ENCODE data around the gene ARHGAP33.
"Not testable (repeated sequence)": the region's sequence is repeated elsewhere in the genome, so short reads cannot be mapped to it uniquely, and the experiment has no call there.

The ARHGAP33 gene

DNA sequence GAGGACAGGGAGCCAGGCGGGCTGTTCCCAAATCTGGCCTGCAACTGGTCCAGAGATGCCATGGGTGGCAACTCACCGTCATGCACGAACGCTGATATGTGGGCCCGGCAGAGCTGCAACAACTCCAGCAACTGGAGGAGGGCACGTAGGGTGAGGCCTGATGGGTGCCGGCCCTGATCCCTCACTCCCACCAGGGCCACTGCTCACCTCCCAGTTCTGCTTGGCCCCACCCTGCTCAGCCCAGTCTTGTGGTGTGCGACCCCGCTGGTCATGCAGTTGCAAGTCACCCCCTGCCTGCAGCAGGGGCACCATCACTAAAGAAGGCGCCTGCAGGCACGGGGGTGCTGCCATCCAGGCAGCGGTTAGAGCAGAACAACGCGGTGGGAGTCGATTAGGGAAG is 16.9 kb downstream of the ARHGAP33 start:
- DNase-seq: no peak

DNA sequence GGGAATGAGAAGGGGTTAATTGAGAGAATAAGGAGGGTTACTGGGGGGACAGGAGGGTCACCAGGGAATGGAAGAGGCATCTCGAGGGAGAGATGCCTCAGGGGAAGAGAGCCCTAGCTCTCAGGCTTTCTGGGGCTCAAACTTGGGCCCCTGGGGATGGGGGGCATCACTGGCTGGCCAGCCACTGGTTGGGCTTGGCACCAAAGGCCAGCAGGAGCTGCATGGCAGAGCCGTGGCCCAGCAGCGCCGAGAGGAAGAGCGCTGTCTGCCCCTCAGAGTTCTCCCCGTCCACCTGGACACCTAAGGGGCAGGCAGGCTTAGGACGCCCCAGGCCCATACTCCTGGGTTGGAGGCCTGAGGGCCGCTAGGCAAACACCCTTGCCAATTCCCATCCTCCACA is 17.5 kb downstream of the ARHGAP33 start:
- no peak for DNase-seq

DNA sequence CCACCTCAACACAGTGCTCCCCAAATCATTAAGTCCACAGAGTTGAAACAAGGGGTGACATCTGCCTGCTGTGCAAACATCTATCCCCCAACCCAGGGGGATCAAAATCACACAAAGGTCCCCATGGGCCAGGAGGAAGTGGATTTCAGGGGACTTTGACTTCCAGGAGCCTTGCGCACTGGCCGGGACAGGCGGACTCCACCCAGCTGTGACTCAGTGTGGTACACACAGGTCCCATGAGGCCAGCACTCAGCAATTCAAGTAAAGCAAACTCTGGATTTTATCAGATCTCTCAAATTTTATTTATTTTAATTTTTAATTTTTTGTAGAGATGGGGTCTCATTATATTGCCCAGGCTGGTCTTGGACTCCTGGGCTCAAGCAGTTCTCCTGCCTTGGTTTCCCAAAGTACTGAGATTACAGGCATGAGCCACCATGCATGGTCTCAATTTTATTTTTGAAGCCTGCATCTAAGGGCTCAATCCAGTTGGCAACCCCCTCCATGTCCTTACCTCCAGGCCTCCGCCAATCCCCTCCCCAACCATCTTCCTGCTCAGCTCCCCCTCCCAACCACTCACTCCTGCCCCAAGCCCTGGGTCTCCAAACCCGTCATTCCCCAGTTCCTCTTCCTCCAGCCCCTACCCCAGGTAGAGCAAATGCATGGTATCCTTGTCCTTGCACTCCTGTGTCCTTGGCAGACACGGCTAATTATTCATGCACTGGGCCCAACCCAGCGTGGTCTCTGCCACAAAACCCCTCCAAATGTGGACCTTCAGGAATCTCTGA is 18.2 kb downstream of the ARHGAP33 start:
- DNase-seq: no peak

DNA sequence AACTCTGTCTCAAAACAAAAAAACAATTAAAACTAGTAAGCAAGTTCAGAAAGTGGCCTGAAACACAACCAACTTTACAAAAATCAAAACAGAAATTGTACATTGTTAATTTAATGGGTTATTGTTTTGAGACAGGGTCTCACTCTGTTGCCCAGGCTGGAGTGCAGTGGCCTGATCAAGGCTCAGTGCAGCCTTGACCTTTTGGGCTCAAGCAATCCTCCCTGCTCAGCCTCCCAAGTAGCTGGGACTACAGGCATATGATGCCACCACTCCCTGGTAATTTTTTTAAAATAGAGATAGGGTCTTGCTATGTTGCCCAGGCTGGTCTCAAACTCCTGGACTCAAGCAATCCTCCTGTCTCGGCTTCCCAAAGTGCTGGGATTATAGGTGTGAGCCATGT is 20.2 kb downstream of the ARHGAP33 start:
- DNase-seq: not testable (repeated sequence)

DNA sequence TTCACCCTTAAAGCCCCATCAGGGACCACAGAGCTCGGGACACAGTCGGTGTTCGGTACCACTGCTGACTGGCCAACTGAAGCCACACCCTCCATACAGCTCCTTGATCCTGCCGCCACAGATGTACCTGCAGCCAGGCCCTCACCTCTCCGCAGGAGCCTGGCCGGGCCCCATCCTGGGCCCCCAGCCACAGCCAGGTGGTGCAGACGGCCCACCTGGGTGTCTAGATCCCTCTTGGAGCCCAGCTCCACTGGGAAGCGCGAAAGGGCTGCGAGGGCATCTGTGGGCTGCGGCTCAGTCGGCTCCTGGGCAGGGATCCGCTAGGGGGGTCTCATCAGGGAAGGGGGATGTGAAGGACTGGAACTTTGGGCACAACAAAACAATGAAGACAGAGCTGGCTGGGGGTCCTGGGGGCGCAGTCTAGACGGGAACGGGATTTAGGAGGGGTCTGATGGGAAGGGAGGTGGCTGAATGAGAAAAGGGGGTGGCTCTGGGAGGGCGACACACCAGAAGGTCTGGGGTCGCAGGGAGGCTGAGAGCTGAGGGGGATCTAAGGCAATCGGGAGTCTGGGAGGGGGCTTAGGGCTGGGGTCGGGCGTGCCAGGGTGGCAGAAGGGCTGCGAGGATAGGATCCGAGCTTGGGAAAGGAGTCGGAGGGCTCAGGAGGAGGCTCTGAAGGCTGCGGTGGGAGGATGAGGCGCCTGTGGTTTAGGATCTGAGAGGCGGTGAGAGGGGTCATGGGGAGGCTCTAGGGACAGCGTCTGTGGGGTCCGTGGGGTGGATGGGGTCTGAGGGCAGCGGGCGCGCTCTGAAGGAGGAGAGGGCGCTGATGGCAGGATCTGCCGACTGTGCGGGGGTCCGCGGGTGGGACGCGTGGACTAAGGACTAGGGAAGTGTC is 21.5 kb downstream of the ARHGAP33 start:
- no peak for DNase-seq

DNA sequence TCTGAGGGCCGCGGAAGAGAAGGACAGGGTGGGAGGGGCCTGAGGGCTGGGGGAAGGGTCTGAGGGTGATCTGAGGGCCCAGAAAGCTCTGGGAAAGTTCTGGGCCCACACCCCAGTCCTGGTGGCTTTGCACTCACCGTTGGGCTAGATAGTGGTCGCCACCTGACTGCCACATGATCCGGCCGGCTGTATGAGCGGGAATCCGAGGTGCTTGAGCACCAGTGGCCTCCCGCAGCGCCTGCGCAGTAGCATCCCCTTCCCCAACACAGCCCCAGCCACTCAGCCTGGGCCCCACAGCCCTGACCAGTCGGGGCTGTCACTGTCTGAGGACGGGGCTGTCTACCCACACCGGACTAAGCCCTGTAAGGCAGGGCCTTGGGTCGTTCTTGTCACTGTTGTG is 22.3 kb downstream of the ARHGAP33 start:
- peak in 31 of 51 donors; percentile 3 to 60 (median 19) for DNase-seq

DNA sequence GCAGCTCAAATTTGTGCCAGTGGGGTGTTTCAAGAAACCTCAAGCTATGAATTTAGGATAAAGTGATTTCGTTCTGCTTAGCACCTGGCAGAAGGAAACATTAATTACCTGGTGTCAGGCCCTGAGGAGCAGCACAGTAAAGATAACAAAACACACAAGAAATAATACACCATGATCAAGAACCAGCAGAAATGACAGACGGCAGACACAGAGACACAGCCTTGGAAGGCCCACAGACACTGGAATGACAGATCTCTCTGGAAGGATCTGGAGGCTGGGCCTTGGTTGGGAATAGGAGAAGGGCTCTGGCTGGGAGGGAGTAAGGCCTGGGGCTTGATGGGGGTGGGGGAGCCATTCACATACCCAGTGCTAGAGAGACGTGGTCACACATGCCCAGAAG is 26.5 kb downstream of the ARHGAP33 start:
- no peak for DNase-seq

DNA sequence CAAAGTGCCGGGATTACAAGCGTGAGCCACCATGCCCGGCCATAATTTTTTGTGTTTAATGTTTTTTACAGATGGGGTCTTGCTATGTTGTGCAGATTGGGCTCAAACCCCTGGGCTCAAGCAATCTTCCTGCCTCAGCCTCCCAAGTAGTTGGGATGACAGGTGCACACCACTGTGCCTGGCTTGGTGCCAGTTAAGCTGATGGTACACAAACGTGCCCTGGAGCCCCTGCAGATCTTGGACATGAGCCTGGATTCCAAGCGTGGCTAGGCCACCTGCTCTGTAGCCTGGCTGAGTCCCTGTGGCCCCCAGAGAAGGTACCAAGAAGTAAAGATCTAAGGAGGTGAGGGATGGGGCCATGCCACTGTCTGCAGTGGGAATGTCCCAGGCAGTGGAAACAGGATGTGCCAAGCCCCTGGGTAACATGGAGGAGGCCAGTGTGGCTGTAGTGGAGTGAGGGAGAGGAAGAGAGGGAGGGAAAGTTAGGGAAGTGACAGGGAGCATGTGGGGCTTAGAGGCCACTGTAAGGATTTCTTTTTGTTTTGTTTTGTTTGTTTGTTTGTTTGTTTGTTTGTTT is 30.2 kb downstream of the ARHGAP33 start:
- no peak for DNase-seq

DNA sequence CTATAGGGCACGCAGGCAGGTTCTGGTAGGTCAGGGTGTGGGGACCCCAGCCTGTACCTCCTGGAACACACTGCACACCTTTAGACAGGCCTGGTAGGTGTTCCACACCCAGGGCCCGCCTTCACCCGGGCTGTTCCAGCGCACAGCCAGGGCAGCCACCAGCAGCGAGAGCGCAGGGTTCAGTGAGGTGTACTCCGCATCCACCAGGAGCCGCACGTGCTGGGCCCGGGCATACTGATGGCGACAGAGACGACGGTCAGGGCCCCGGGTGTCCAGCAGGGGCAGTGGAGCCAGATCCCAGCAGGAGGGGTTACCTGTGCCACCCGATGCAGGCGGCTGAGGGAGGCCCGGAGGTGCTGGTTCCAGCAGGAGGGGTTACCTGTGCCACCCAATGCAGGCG is 31.2 kb downstream of the ARHGAP33 start:
- no peak for DNase-seq

DNA sequence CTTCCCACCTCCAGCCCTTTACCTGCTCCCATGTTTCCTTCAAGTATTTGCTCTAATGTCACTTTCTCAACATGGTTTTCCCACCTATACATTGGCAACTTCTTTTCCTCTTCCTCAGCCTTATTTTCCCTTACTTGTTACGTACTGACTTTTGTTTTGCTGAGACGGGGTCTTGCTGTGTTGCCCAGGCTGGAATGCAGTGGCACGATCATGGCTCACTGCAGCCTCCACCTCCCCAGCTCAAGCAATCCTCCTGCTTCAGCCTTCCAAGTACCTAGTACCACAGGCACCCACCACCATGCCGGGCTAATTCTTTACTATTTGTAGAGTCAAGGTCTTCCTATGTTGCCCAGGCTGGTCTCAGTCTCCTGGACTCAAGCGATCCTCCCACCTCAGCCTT is 32.3 kb downstream of the ARHGAP33 start:
- DNase-seq: no peak

DNA sequence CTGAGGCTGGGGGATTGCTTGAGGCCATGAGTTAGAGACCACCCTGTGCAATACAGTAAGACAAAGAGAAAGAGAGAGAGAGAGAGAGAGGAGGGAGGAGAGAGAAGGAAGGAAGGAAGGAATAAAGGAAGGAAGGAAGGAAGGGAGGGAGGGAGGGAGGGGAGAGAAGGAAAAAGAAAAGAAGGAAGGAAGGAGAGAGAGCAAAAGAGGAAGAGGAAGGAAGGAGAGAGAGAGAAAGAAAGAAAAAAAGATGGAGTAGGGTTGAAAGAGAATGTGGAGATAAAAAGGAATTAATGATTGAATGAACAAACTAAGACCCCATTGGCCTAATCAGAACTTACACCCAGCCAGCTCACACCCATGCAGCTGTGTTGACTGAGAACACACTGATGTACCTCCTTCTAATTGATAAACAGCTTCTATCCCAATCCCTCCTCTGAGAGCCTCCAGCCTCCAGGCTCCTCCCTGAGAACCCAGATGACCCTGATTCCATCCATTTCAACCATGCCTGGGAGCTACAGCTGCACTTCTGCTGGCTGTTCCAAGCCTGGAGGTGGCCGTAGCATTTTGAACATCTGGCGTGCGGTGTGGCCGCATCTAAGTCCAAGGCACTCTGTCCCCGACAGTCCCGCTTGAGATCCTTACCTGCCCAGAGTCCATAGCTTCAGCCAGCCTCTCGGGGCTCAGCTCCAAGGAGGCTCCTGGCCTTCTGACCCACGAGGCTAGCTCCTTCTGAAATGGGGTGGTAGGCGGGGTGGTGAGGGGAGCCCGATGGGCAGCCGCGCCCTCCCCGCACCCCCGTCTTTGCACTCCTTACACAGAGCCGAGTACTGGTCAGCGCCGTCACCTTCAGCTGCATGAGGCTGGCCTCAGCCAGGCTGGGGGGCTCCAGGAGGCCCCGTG is 36.2 kb downstream of the ARHGAP33 start:
- no peak for DNase-seq

DNA sequence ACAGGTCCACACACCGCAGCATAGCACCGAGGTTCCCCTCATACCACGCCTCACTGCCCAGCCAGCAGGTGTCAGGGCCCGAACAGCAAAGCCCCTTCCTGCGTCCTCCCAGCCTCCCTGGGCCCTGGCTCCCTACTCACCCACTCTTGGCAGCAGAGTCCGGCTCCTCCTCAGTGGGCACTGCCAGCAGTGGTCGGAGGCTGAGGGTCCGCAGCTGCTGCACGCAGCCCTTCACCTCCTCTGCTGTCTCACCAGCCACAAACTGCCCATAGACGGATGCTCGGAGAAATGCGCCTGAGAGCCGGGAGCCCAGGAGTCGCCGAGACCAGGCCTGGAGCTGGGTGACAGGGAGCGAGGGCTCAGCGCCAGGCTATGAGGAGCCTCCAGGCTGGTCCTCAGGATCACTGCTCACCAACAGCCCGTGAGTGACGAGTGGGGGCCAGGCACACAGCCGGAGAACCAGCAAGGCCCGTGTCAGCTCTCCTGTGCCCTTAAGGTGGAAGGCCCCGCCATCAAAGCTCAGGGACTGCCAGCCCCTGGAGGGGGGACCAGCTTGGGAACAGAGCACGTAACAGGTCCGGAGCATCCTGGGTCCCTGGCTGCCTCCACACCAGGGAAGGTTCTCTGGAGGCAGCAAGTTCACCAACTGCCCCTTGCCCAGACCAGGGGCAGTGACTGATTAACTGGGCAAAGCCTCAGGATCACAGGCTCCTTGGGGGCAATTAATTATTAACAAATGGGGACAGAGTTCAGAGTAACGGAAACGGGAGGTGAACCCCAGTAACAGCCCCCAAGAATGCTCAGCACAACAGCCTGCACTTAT is 37.1 kb downstream of the ARHGAP33 start, which contains the start of gene PRODH2:
Gene PRODH2 (minus strand): TSS at position 626 of the 823 bp plus-strand sequence. CDS start 40 bp downstream, at position 586.
- DNase-seq: no peak

DNA sequence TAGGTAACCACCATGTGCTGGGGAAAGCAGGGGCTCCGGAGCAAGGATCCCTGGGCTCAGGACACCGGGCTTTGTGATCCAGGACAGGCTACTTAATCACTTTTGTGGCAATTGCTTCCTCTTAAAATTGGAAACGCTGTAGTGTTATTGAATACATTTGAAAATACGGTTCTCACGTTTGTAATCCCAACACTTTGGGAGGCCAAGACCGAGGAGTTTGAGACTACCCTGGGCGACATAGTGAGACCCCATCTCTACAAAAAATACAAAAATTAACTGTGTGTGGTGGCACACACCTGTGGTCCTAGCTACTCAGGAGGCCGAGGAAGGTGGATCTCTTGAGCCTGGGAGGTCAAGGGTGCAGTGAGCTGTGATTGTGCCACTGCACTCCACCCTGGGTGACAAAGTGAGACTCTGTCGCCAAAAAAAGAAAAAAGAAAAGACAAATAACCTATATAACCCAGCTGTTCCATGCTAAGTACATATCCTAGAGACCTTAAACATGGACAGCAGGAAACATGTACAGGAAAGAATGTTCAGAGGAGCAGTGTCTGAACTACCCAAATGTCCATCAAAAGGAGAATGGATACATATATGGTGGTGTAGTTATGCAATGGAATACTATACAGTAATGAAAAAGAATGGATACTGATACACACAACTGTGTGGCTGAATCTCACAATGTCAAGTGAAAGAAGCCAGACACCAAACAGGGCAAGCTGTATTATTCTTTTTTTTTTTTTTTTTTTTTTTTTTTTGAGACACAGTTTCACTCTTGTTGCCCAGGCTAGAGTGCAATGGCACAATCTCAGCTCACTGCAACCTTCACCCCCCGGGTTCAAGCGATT is 37.9 kb downstream of the ARHGAP33 start:
- DNase-seq: no peak

DNA sequence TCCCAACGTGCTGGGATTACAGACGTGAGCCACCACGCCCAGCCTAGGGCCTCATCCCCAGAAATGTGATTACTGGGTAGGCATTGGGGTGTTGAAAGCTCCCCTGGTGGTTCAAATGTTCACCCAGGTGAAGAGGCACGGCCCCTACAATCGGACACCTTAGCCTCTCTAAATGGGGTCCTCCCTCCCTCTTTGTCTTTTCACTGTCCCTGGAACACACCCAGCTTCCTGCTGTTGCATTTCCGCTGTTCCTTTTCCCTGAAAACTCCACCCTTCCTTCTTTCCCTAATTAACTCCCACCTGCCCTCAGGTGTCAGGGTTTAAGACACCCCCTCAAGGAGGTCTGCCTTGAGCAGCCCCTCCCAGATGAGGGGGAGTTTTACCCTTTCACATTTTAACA is 40.9 kb downstream of the ARHGAP33 start:
- no peak for DNase-seq

DNA sequence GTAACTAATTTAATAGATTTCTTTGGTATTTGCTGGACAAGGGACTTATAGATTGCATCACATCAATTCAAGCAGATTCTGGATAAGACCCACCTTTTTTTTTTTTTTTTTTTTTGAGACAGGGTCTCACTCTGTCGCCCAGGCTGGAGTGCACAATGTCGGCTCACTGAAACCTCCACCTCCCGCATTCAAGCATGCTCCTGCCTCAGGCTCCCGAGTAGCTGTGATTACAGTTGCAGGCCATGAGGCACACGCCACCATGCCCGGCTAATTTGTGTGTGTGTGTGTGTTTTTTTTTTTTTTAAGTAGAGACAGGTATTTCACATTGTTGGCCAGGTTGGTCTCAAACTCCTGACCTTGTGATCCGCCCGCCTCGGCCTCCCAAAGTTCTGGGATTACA is 41.5 kb downstream of the ARHGAP33 start:
- DNase-seq: no peak

DNA sequence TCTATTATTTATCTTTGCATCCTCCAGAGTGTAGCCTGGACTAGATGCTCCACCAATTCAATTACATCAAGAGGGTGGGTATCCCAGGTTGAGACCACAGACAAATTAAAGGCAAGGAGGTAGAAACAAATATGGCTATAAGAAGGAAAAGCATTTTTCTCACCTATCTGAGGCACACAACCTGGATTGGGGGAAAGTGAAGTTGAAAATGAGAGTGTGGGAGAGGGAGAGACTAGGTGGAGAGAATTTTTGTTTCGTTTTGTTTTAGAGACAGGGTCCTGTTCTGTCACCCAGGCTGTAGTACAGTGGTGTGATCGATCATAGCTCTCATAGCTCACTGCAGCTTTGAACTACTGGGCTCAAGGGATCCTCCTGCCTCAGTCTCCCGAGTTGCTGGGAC is 43.1 kb downstream of the ARHGAP33 start:
- no peak for DNase-seq

DNA sequence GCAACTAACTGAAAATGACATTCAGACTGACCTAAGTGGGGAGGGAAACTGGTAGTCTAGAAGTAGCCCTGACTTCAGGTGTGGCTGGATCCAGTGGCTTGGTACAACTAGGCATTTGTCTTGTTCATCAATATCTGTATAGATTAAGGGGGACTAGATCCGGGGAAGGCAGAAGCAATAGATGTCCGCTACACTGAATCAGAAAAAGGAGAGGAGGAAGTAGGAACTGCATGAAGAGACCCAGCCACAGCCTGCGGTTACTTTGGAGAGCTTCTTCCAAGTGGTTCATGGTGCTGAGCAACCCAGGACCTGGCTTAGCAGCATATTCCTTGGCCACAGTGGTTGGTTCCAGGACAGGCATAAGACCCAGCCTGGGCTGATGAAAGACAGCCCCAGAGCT is 47.2 kb downstream of the ARHGAP33 start:
- no peak for DNase-seq

DNA sequence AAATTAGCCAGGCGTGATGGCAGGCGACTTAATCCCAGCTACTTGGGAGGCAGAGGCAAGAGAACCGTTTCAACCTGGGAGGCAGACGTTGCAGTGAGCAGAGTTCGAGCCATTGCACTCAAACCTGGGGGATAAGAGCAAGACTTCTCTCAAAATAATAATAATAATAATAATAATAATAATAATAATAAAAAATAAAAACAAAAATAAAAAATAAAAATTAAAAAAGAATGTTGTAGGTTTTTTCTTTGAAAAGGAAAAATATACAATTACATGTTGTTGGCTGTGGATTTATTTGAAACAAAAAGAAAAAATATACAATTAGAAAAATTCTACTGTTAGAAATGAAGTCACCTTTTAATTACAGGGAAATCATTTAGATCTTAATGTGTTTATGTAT is 48.8 kb downstream of the ARHGAP33 start:
- no peak for DNase-seq

DNA sequence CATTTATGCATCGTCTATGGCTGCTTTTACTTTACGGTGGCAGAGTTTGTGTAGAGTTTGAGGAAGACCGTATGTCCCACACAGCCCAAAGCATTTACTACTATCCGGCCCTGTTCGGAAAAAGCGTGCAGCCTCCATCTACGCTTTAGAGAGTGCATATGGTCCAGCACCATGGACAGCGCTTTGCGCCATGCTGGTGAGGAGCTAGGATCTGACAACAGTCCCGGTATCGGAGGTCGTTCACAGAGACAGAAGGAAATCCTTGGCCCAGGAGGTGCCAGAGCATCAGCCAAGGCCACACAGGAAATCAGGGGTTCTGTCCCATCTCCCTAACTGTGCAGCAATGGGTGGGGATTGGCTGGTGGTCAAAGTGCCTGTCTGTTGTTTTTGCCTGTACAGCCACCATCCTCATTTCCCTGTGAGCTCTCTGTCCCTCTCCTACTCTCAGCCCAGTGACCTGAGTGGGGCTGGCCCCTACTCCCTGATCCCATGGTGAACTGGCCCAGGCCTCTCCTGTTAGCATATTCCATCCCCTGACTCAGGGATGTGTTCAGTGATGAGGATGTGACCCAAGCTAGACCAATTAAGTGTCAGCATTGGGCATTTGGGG is 53.4 kb downstream of the ARHGAP33 start:
- peak in 21 of 51 donors; percentile 6 to 58 (median 23) for DNase-seq

Measured in hypothalamus (tissue), 51 donors.